GM23248 (cell line): ENCODE results near the gene EML4.

ENCODE experiments used
- EZH2 ChIP-seq: fragments of 200-600 bp; sonication (generic); IDR thresholded peaks from 2 replicates; pipeline ENCODE4 v1.6.1; 2018; ENCODE audit warnings: antibody characterized with exemption, mild to moderate bottlenecking; ENCODE audit not compliant: insufficient read depth, poor library complexity, severe bottlenecking
- EZH2phosphoT487 ChIP-seq: fragments of 200-600 bp; sonication (generic); IDR thresholded peaks from 2 replicates; pipeline ENCODE4 v1.6.1; 2018; ENCODE audit warnings: antibody characterized with exemption, moderate library complexity, mild to moderate bottlenecking, low read depth; ENCODE audit not compliant: insufficient read depth

DNA sequence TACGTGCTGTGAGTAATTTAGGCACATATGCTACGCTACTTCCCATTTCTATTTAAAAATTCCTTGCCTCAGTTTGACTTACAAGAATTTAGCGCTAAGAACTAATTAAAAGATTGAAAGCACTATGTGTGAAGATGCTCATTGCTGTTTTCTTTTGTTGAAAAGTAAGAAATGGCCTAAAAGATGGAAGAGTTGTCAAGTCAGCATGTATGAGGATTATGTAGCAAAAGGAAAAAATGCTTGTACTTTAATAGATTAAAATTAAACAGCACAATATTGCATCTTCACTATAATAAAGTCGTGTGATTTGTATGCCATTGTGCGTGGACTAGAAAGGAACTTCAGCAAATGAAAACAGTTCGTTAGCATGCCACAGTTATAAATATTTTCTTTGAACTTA is 114.9 kb downstream of the EML4 start:
- no peak for TF ChIP-seq EZH2
- no peak for TF ChIP-seq EZH2phosphoT487
